IPS-18c (cell line): Measurements from ENCODE around the gene ERFE.

Experiments
- H3K4me3 ChIP-seq: 2 replicates; pipeline ENCODE4 v1.7.0; 2013; ENCODE audit warnings: low read depth, mild to moderate bottlenecking, low read length, moderate library complexity; ENCODE audit not compliant: insufficient read depth
- H3K9me3 ChIP-seq: one replicate; pipeline ENCODE4 v1.6.1; 2013; ENCODE audit warnings: mild to moderate bottlenecking, low read length, moderate library complexity; ENCODE audit not compliant: control insufficient read depth, insufficient read depth

The ERFE gene

GRCh38 chr2:238133499-238134392 is 25.0 kb upstream of the ERFE start:
- no peak overlapping the region for H3K4me3 ChIP-seq
- H3K9me3 ChIP-seq, result no peaks in the 10 kb centered on the region

GRCh38 chr2:238134393-238134785 is 24.4 kb upstream of the ERFE start:
- Histone ChIP-seq H3K4me3 (no peak overlapping the region), H3K9me3 (no peaks in the 10 kb centered on the region)

GRCh38 chr2:238135601-238136150 is 23.1 kb upstream of the ERFE start:
- no peak overlapping the region for H3K4me3 ChIP-seq
- H3K9me3 ChIP-seq, result no peaks in the 10 kb centered on the region

- H3K4me3 ChIP-seq, result no peak overlapping the region
Observed at GRCh38 chr2:238136820-238137537, 21.8 kb upstream of the ERFE start.

GRCh38 chr2:238137885-238138284 is 20.9 kb upstream of the ERFE start:
- H3K9me3 ChIP-seq, result no peaks in the 10 kb centered on the region
- H3K4me3 ChIP-seq, result no peak overlapping the region

More at GRCh38 chr2:238136820-238137537, 21.8 kb upstream of the ERFE start:
- no peaks in the 10 kb centered on the region for H3K9me3 ChIP-seq

DNA sequence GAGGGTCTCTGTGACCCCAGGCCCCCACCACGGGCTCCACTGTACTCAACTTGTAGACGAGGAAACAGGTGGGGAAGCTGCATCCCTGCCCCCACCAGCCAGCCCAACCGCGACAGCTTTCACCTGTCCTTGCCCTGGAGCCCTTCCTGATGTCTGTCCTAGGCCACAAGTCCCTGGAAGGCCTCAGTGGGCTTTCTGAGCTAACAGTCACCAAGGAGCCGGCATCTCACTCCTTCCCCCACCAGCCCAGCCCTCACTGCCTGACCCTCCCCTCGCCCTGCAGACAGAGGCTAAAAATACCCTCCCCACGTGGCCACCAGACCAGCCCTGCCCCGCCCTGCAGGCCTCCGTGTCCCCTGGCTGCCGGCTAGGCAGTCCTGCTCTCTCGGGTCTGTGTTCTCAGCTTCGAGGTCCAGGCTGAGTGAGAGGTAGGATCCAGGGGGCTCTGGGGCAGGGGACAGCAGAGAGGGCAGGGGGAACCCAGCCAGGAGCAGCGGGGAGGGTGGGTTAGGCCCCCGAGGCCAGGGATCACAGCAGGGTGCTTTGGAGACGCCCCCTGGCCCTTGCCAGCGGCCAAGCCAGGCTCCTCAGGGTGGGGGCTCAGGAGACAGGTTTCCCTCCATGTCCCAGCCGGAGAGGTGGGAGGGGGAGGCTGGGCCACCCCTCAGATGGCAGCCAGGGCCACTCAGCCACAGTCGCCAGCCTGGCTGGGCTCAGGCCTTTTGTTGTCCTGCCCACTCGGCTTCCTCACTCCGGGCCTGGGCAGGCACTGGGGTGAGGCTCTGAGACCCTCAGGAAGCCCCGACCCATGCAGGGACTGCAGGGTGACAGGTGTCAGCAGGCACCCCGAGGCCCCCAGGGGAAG is 20.2 kb upstream of the ERFE start, which contains the start of gene KLHL30:
TSS of gene KLHL30 (plus strand) at position 338 of the 865 bp plus-strand sequence. CDS start 2,087 bp downstream, outside the sequence.
- Histone ChIP-seq H3K4me3 (no peak within 1 kb of the TSS), H3K9me3 (no peaks in the 10 kb centered on the region)

- H3K4me3 ChIP-seq, result no peak overlapping the region
- no peaks in the 10 kb centered on the region for H3K9me3 ChIP-seq
Observed at GRCh38 chr2:238139196-238140039, 19.4 kb upstream of the ERFE start.

- Histone ChIP-seq H3K9me3 (no peaks in the 10 kb centered on the region), H3K4me3 (no peak overlapping the region)
Observed at GRCh38 chr2:238140040-238140439, 18.7 kb upstream of the ERFE start.

- Histone ChIP-seq H3K4me3 (no peak overlapping the region), H3K9me3 (no peaks in the 10 kb centered on the region)
Observed at GRCh38 chr2:238140721-238141540, 17.8 kb upstream of the ERFE start.

DNA sequence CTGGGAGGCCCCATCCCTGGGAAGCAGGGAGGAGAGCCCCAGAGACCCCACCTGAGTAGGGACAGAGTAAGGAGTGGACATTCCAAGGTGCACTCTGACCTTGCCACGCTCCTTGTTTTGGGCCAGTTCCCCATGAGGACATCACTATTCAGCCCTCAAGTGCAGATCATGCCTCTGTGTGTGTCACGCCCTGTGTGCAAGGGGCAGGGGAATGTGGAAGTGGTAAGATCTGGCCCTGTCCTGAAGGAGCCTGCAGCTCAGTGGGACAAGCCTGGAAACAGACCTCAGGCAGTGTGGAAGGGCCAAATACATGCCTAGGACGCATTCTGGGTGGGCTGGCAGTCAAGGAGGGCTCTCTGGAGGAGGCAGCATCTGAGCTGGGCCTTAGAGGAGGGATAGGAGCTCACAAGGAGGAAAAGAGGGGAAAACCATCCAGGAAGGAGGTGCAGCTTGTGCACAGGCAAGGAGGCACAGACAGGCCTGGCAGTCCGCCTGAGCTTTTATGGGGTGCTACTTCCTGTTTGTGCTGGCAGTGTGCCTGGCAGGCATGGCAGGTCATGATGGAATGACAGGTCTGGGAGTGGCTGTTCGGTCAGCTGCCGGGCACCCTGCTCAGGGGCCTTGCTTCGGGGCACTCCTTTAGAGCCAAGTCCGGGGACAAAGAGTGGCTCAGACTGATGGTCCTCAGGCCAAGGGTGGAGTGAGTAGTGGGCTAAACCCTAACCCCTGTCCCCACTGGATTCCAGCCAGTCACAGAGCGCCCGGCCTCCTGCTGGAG is 17.0 kb upstream of the ERFE start:
- Histone ChIP-seq H3K4me3 (no peak overlapping the region), H3K9me3 (no peaks in the 10 kb centered on the region)

- Histone ChIP-seq H3K9me3 (no peaks in the 10 kb centered on the region), H3K4me3 (no peak overlapping the region)
Observed at GRCh38 chr2:238142382-238143205, 16.2 kb upstream of the ERFE start.

- H3K4me3 ChIP-seq, result no peak overlapping the region
Observed at GRCh38 chr2:238143239-238143951, 15.4 kb upstream of the ERFE start.

DNA sequence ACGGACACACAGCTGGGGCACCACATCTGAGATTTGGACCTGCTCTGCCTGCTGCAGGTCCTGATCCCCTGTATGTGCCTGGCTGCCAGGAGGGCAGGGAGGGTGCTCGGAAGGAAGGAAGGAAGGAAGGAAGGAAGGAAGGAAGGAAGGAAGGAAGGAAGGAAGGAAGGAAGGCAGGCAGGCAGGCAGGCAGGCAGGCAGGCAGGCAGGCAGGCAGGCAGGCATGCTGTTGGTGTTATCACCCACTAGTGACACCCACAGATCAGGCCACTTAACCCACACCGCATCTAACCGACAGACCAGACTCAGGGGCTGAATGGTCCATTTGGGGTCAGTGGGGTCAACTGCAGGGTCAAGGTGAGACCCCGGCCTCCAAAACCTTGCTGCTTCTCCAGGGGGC is 14.5 kb upstream of the ERFE start:
- Histone ChIP-seq H3K9me3 (no peaks in the 10 kb centered on the region), H3K4me3 (no peak overlapping the region)

More at GRCh38 chr2:238143239-238143951, 15.4 kb upstream of the ERFE start:
- H3K9me3 ChIP-seq, result no peaks in the 10 kb centered on the region

DNA sequence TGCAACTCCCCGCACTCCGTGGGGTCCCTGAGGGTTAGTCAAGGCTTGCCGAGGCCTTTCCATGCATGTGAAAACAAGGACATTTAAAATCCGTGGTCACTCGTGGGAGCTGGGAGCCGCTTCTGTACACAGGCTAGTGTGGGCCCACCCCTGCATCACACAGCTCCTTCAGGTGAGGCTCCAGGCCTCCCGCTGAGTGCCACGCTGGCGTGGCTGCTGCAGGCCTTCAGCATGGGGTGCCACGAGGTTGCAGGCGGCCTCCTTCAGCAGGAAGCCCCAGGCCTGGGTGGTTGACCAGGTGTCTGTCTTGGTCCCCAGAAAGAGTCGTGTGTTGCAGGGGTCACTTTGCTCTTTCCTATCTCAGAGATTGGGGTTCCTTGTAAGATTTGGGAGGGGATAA is 13.7 kb upstream of the ERFE start:
- no peak overlapping the region for H3K4me3 ChIP-seq

More for the DNA sequence above, 13.7 kb upstream of the ERFE start:
- no peaks in the 10 kb centered on the region for H3K9me3 ChIP-seq
